ENCODE results near the gene C19orf25. TPM values are rescaled to one million over a fixed set of nuclear protein-coding genes. Genes with fewer than 3 reads are reported as not detected.

C19orf25 gene
- total and polyA plus RNA-seq, 9 of the 15 experiments (the other 6 are each of a cell fraction or from before 2014, with no cell fraction given), result 0.79 to 96.0 (median 36.1) TPM

- TF ChIP-seq MGA (IDR thresholded peaks at IDR 0.05) (peak; percentile 81), SIN3B (IDR thresholded peaks at IDR 0.05; ENCODE audit: low read depth) (peak; percentile 51; the same call in 1 of the 2 replicates), ZNF165 (CRISPR knock-in tag; IDR thresholded peaks at IDR 0.05; ENCODE audit: borderline replicate concordance) (no peak), ZNF764 (CRISPR knock-in tag; IDR thresholded peaks at IDR 0.05; ENCODE audit: low read depth) (peak; percentile 89), JUNB (CRISPR knock-in tag; conservative IDR thresholded peaks at IDR 0.05) (no peak), GTF3C2 (IDR thresholded peaks at IDR 0.05; ENCODE audit: borderline replicate concordance, extremely low read depth, insufficient read length) (peak; percentile 88), YY1 (IDR thresholded peaks at IDR 0.05; ENCODE audit: borderline replicate concordance in 1 of 3, control insufficient read depth in 1 of 3, extremely low read depth in 1 of 3, insufficient read depth in 3 of 3, insufficient read length in 1 of 3, insufficient replicate concordance in 2 of 3, low read depth in 1 of 3, low read length in 2 of 3) (peak in 1 of 3 experiments; percentile 52), ETV6 (IDR thresholded peaks at IDR 0.05; ENCODE audit: borderline replicate concordance in 1 of 2, low read depth in 2 of 2, low read length in 1 of 2) (peak; percentile 24 to 71; a peak in 2 of 4 replicates), ETV6 (CRISPR knock-in tag; IDR thresholded peaks at IDR 0.05; ENCODE audit: borderline replicate concordance) (no peak), NR2C2 (CRISPR knock-in tag; IDR thresholded peaks at IDR 0.05) (no peak), NR2C2 (tag; IDR thresholded peaks at IDR 0.05) (peak; percentile 80), CAMTA2 (CRISPR knock-in tag; conservative IDR thresholded peaks at IDR 0.05) (no peak)
These were observed at the start of gene C19orf25 (continued) for GRCh38 chr19:1478934-1479707.

Measured in K562 (cell line).